ENCODE results near the gene WSCD1.

- TF ChIP-seq, protein P1, sequence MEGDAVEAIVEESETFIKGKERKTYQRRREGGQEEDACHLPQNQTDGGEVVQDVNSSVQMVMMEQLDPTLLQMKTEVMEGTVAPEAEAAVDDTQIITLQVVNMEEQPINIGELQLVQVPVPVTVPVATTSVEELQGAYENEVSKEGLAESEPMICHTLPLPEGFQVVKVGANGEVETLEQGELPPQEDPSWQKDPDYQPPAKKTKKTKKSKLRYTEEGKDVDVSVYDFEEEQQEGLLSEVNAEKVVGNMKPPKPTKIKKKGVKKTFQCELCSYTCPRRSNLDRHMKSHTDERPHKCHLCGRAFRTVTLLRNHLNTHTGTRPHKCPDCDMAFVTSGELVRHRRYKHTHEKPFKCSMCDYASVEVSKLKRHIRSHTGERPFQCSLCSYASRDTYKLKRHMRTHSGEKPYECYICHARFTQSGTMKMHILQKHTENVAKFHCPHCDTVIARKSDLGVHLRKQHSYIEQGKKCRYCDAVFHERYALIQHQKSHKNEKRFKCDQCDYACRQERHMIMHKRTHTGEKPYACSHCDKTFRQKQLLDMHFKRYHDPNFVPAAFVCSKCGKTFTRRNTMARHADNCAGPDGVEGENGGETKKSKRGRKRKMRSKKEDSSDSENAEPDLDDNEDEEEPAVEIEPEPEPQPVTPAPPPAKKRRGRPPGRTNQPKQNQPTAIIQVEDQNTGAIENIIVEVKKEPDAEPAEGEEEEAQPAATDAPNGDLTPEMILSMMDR (IDR thresholded peaks at IDR 0.05; ENCODE audit: low read length), result no peak
- no peak for TF ChIP-seq EZH2 (IDR thresholded peaks at IDR 0.05; ENCODE audit: borderline replicate concordance, low read length)
Observed at GRCh38 chr17:6164996-6165395, 94.8 kb downstream of the WSCD1 start.

Measured in OCI-LY1 (cell line).